Stomach (tissue), 4 donors: Measurements from ENCODE around the gene ADAM22.

Experiments
- CTCF ChIP-seq, 7 experiments: fragments of 450-650 bp in 4 of 7; fragments of 200-600 bp in 3 of 7; sonication (generic) in 3 of 7; IDR thresholded peaks; one replicate each; pipeline ENCODE4 v1.5.1; 2016 to 2019; ENCODE audit warnings: antibody characterized with exemption in 7 of 7, control low read depth in 2 of 7, mild to moderate bottlenecking in 1 of 7
- EP300 ChIP-seq: sonication (generic); formaldehyde crosslinking; IDR thresholded peaks from one replicate; pipeline ENCODE4 v1.6.1; 2017; ENCODE audit warnings: antibody characterized with exemption
- POLR2A ChIP-seq, 4 donors: fragments of 450-650 bp; IDR thresholded peaks; one replicate each; pipeline ENCODE4 v1.6.1; 2016; ENCODE audit warnings: antibody characterized with exemption in 4 of 4, control low read depth in 2 of 4, mild to moderate bottlenecking in 1 of 4, moderate library complexity in 1 of 4

- TF ChIP-seq CTCF (IDR thresholded peaks at IDR 0.05) (no peak), POLR2A (IDR thresholded peaks at IDR 0.05) (no peak), EP300 (no peak)
These were observed 268.7 kb downstream of the ADAM22 start for GRCh38 chr7:88202799-88203198.
